BJ (cell line): ENCODE results near the gene SCT. TPM values are rescaled to one million over a fixed set of nuclear protein-coding genes. Genes with fewer than 3 reads are reported as not detected.

Experiments
- CTCF ChIA-PET: fragments of 350-600 bp; formaldehyde crosslinking; extraction: SDS; loops from one replicate; lab custom pipeline; 2021; ENCODE audit warnings: antibody characterized with exemption, inconsistent platforms; lab: Yijun Ruan, JAX
- POLR2A ChIA-PET: fragments of 300-600 bp; sonication (Branson Sonifier 250); formaldehyde crosslinking; extraction: SDS; loops from one replicate; lab custom pipeline; 2021; ENCODE audit warnings: antibody characterized with exemption; lab: Charles Lee
- DNase-seq: peaks from one replicate; pipeline ENCODE4 v3.0.0-alpha.2; 2011; ENCODE audit warnings: low read depth
- H3K27me3 ChIP-seq: 2 replicates; pipeline ENCODE4 v1.6.0; 2011; ENCODE audit warnings: low read length; ENCODE audit not compliant: control insufficient read depth, insufficient read depth
- H3K36me3 ChIP-seq: 2 replicates; pipeline ENCODE4 v1.5.1; 2011; ENCODE audit warnings: low read length; ENCODE audit not compliant: control insufficient read depth, insufficient read depth
- H3K4me3 ChIP-seq: 2 replicates; pipeline ENCODE4 v1.5.1; 2011; ENCODE audit warnings: low read depth, mild to moderate bottlenecking, control low read depth, low read length
- polyA plus RNA-seq: library from polyadenylated mRNA; depleted of rRNA; stranded (reverse); fragments of >200 nt; gene quantifications from 2 replicates; pipeline ENCODE4 v1.2.3, GENCODE V29; 2011
- TF ChIP-seq, protein P1 (sequence below): IDR thresholded peaks from 2 replicates; pipeline ENCODE4 v1.5.1; 2011; ENCODE audit warnings: low read depth, mild to moderate bottlenecking, control low read depth, inconsistent platforms, low read length, moderate library complexity; ENCODE audit not compliant: insufficient read depth

SCT gene
- polyA plus RNA-seq, 1 experiment = not detected

DNA sequence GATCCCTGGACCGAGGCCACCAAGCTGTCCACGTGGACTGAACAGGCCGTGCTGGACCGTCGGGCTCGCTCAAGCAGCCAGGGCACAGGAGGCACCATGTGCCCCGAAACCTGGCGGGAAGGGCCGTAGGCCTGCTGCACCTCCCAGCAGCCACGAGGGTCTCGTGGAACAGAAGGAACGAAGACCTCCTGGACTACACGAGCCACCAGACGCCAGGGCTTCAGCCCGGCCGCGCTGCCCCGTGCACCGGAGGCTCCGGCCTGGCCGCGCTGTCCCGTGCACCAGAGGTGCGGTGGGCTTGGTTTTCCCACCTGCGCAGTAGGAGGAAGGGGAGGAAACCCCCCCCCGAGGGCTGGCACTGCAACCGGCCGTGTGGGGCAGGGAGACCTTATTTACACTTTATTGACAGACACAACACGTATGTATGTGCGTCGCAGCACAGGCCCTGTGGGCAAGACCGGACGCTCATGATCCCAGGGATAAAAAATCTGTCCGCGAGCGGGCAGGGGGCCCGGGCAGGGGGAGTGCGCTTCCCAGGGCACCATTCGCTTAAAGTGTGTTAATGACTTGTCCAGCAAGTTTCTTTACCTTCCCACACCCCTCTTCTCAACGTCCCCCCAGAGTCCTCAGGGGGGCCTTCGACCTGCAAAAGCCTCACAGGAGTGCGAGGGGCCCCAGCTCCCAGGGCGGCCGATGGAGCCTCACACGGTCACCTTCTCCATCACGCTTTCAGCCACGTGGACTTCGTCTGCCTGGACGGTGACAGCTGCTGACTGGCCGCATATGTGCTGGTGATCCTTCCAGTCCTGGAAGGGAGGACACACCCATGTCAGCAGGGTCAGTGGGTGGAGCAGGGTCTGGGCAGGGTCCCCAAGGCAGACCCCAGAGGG, 17.1 kb upstream of the SCT start:
- H3K36me3 ChIP-seq = peaks cover 8% of the 10 kb centered on the region
- no peak overlapping the region for H3K4me3 ChIP-seq
- TF ChIP-seq, protein P1, sequence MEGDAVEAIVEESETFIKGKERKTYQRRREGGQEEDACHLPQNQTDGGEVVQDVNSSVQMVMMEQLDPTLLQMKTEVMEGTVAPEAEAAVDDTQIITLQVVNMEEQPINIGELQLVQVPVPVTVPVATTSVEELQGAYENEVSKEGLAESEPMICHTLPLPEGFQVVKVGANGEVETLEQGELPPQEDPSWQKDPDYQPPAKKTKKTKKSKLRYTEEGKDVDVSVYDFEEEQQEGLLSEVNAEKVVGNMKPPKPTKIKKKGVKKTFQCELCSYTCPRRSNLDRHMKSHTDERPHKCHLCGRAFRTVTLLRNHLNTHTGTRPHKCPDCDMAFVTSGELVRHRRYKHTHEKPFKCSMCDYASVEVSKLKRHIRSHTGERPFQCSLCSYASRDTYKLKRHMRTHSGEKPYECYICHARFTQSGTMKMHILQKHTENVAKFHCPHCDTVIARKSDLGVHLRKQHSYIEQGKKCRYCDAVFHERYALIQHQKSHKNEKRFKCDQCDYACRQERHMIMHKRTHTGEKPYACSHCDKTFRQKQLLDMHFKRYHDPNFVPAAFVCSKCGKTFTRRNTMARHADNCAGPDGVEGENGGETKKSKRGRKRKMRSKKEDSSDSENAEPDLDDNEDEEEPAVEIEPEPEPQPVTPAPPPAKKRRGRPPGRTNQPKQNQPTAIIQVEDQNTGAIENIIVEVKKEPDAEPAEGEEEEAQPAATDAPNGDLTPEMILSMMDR = no peak
- ChIA-PET CTCF (interaction anchor here (0.7 to 1.3 kb wide), 3 partner anchors 14 to 120 kb away, joined by 3 to 4 read pairs (median 3); no protein-coding TSS in a partner anchor), POLR2A (no interaction called here)
- no peaks in the 10 kb centered on the region for H3K27me3 ChIP-seq
- DNase-seq = no peak

DNA sequence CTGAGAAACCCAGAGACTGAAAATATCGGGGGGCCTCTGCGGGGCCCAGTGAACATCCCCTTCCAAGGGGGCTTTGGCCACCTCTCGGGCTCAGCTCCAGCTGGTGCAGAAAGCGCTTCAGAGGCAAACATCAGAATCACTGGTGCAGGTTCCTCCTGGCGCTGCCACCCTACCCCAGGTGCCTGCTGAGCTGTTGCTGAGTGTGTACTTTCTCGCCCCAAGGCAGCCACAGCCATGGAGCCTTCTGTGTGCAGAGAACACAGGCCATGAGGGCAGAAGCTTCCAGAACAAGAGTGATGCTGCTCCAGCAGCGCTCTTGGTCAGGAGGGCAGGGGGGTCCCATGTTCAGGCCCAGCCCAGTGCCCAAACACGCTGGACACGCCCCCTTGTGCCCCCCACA, 16.4 kb upstream of the SCT start:
- POLR2A ChIA-PET = no interaction called here
- TF ChIP-seq, protein P1 = no peak
- CTCF ChIA-PET = interaction anchor here (0.7 to 1.3 kb wide), 2 partner anchors 15 to 121 kb away, joined by 3 read pairs; no protein-coding TSS in a partner anchor
- Histone ChIP-seq H3K36me3 (peaks cover 8% of the 10 kb centered on the region), H3K27me3 (no peaks in the 10 kb centered on the region), H3K4me3 (no peak overlapping the region)
- DNase-seq = no peak

DNA sequence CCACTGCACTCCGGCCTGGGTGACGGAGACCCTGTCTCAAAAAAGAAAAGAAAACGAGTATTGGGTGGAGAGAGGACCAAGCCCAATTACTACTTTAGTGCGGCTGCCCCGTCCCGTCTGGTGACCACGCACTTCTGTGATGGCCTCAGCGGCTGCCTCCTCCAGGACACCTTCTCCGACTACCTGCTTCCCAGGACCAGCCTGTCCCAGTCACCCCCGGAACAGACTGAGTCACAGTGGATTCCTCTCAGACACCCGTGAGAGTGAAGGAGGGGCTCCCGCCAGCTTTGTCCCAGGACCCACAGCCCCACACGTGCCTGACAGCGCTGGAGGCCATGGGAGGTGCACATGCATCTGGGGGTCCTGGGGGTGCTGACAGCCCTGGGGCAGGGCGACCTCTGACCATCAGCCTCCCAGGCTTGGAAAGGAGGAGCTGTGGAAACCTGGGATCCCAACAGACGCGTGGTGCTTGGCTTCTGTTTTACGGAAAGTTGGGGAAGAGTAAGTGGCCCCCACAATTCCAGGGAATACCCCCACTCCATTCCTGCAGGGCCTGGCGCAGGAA, 14.9 kb upstream of the SCT start:
- Histone ChIP-seq H3K27me3 (peaks cover 3% of the 10 kb centered on the region; the same call in 1 of the 2 replicates), H3K4me3 (no peak overlapping the region), H3K36me3 (peaks cover 9% of the 10 kb centered on the region)
- TF ChIP-seq, protein P1 = no peak
- CTCF ChIA-PET = interaction anchor here (0.6 kb wide), 1 partner anchor 26 kb away, joined by 3 read pairs; no protein-coding TSS in a partner anchor
- no peak for DNase-seq
- POLR2A ChIA-PET = no interaction called here

DNA sequence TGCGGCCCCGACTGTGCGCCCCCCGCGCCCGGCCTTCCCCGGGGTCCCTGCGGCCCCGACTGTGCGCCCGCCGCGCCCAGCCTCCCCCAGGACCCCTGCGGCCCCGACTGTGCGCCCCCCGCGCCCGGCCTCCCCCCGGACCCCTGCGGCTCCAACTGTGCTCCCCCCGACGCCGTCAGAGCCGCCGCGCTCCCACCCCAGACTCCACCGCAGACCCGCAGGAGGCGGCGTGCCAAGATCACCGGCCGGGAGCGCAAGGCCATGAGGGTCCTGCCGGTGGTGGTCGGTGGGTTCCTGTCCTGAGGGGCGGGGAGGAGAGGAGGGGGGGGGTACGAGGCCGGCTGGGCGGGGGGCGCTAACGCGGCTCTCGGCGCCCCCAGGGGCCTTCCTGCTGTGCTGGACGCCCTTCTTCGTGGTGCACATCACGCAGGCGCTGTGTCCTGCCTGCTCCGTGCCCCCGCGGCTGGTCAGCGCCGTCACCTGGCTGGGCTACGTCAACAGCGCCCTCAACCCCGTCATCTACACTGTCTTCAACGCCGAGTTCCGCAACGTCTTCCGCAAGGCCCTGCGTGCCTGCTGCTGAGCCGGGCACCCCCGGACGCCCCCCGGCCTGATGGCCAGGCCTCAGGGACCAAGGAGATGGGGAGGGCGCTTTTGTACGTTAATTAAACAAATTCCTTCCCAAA, 13.2 kb upstream of the SCT start:
- peaks cover 7% of the 10 kb centered on the region for H3K36me3 ChIP-seq
- TF ChIP-seq, protein P1 = no peak
- CTCF ChIA-PET = interaction anchor here (1.0 kb wide), 1 partner anchor 87 kb away, joined by 3 read pairs; no protein-coding TSS in a partner anchor
- H3K4me3 ChIP-seq = no peak overlapping the region
- DNase-seq = no peak
- H3K27me3 ChIP-seq = peaks cover 3% of the 10 kb centered on the region; the same call in 1 of the 2 replicates
- POLR2A ChIA-PET = no interaction called here
